Keratinocyte (primary cell): ENCODE data around the gene FRMD1. TPM values are rescaled to one million over a fixed set of nuclear protein-coding genes. Genes with fewer than 3 reads are reported as not detected.

Source experiments
- DNase-seq: peaks from one replicate; pipeline ENCODE4 v3.0.0-alpha.2; 2011; ENCODE audit warnings: low read depth, missing footprints, low spot score
- FAIRE-seq: peaks from 2 replicates; lab custom pipeline; 2011; peaks lifted over from hg19 to GRCh38; lab: Jason Lieb, UNC
- H2AFZ ChIP-seq: 2 replicates; pipeline ENCODE4 v1.6.0; 2012; ENCODE audit warnings: low read length, control low read depth, inconsistent platforms; ENCODE audit not compliant: control insufficient read depth
- H3K27ac ChIP-seq: 2 replicates; pipeline ENCODE4 v1.5.1; 2011; ENCODE audit warnings: low read length; ENCODE audit not compliant: control insufficient read depth, insufficient read depth
- H3K27me3 ChIP-seq: 3 replicates; pipeline ENCODE4 v1.6.0; 2011; ENCODE audit warnings: low read length; ENCODE audit not compliant: control insufficient read depth, insufficient read depth; ENCODE audit errors: extremely low read depth
- H3K36me3 ChIP-seq, 2 experiments: 2 replicates in 1 of 2; 3 replicates in 1 of 2; pipeline ENCODE4 v1.5.1; 2011; ENCODE audit warnings: low read length in 2 of 2, mild to moderate bottlenecking in 1 of 2; ENCODE audit not compliant: control insufficient read depth in 2 of 2, insufficient read depth in 2 of 2; ENCODE audit errors: extremely low read depth in 1 of 2
- H3K4me1 ChIP-seq: 3 replicates; pipeline ENCODE4 v1.5.1; 2011; ENCODE audit warnings: low read length; ENCODE audit not compliant: control insufficient read depth, insufficient read depth; ENCODE audit errors: extremely low read depth
- H3K4me2 ChIP-seq: 3 replicates; pipeline ENCODE4 v1.6.0; 2011; ENCODE audit warnings: low read depth, low read length; ENCODE audit not compliant: control insufficient read depth, insufficient read depth; ENCODE audit errors: extremely low read depth
- H3K4me3 ChIP-seq, 3 experiments: fragments of 200-600 bp in 1 of 3; sonication (generic) in 1 of 3; 2 replicates in 2 of 3; 3 replicates in 1 of 3; pipeline ENCODE4 v1.5.1; 2011 to 2016; ENCODE audit warnings: low read length in 3 of 3, mild to moderate bottlenecking in 3 of 3, control low read depth in 2 of 3, inconsistent platforms in 1 of 3, low read depth in 1 of 3, mixed read lengths in 1 of 3, mixed run types in 1 of 3, moderate library complexity in 1 of 3; ENCODE audit not compliant: control insufficient read depth in 2 of 3, insufficient read depth in 2 of 3; ENCODE audit errors: extremely low read depth in 1 of 3
- H3K79me2 ChIP-seq: 2 replicates; pipeline ENCODE4 v1.6.0; 2012; ENCODE audit warnings: low read length; ENCODE audit not compliant: control insufficient read depth, insufficient read depth
- H3K9ac ChIP-seq: 3 replicates; pipeline ENCODE4 v1.6.0; 2011; ENCODE audit warnings: low read length; ENCODE audit not compliant: control insufficient read depth, insufficient read depth; ENCODE audit errors: extremely low read depth
- H3K9me1 ChIP-seq: 3 replicates; pipeline ENCODE4 v1.6.0; 2011; ENCODE audit warnings: low read length; ENCODE audit not compliant: control insufficient read depth, insufficient read depth; ENCODE audit errors: extremely low read depth
- H3K9me3 ChIP-seq: 2 replicates; pipeline ENCODE4 v1.5.1; 2012; ENCODE audit warnings: low read depth, low read length; ENCODE audit not compliant: control insufficient read depth
- H4K20me1 ChIP-seq: 3 replicates; pipeline ENCODE4 v1.6.0; 2011; ENCODE audit warnings: low read length; ENCODE audit not compliant: control insufficient read depth, insufficient read depth; ENCODE audit errors: extremely low read depth
- CTCF ChIP-seq, 3 experiments: IDR thresholded peaks in 1 of 3; conservative IDR thresholded peaks in 1 of 3; optimal IDR thresholded peaks in 1 of 3; 2 replicates in 2 of 3; 3 replicates in 1 of 3; pipeline versions ENCODE3 to v1.5.1; 2011; ENCODE audit warnings: low read length in 3 of 3, mild to moderate bottlenecking in 3 of 3, moderate library complexity in 2 of 3, control low read depth in 1 of 3, inconsistent platforms in 1 of 3; ENCODE audit not compliant: insufficient read depth in 2 of 3; ENCODE audit errors: extremely low read depth in 1 of 3
- EZH2 ChIP-seq: IDR thresholded peaks from one replicate; pipeline ENCODE4 v1.6.1; 2012; ENCODE audit warnings: inconsistent platforms, mild to moderate bottlenecking, low read length, moderate library complexity
- dilution Hi-C: fragments of 300-500 bp; cut with MboI; formaldehyde crosslinking; loops from one replicate; pipeline ENCODE4 v1.7.0; 2020; ENCODE audit warnings: low sequenced_read_pairs; ENCODE audit not compliant: extremely low pct_ligation_motif_present
- polyA plus RNA-seq, 5 experiments: library from polyadenylated mRNA; depleted of rRNA in 3 of 5; stranded (reverse) in 3 of 5; stranded (forward) in 1 of 5; unstranded in 1 of 5; fragments of >200 nt; gene quantifications; 1 replicate in 1 of 5; 2 replicates in 3 of 5; 3 replicates in 1 of 5; pipeline versions ENCODE4 v1.2.1 to v1.2.3, GENCODE V29; 2011 to 2012; ENCODE audit warnings: missing spikeins in 2 of 5, low read depth in 1 of 5, low replicate concordance in 1 of 5

FRMD1 gene
- polyA plus RNA-seq, 1 donor (not counting 4 experiments of a cell fraction or from before 2014, with no cell fraction given): not detected

- Histone ChIP-seq H3K36me3 (no peaks in the 10 kb centered on the region), H4K20me1 (no peaks in the 10 kb centered on the region), H3K27ac (no peak overlapping the region), H3K9me1 (no peaks in the 10 kb centered on the region), H3K4me3 (no peak overlapping the region), H3K4me2 (no peak overlapping the region), H3K9ac (no peak overlapping the region), H3K4me1 (peaks cover 8% of the 10 kb centered on the region), H2AFZ (no peak overlapping the region), H3K79me2 (no peaks in the 10 kb centered on the region), H3K27me3 (peaks cover 48% of the 10 kb centered on the region), H3K9me3 (peaks cover 22% of the 10 kb centered on the region)
- TF ChIP-seq CTCF (optimal IDR thresholded peaks at IDR 0.05 in 1 of 3, IDR thresholded peaks at IDR 0.05 in 1 of 3, conservative IDR thresholded peaks at IDR 0.05 in 1 of 3; ENCODE audit: extremely low read depth in 1 of 3, insufficient read depth in 2 of 3, low read length in 3 of 3): no peak
- no peak for TF ChIP-seq EZH2
- dilution Hi-C loops: no loop called here
- DNase-seq (no peak), FAIRE-seq (no peak)
These were observed 64.6 kb downstream of the FRMD1 start for GRCh38 chr6:168014428-168014827.

- Histone ChIP-seq H3K4me1 (peaks cover 8% of the 10 kb centered on the region), H2AFZ (no peak overlapping the region), H3K79me2 (no peaks in the 10 kb centered on the region), H3K36me3 (no peaks in the 10 kb centered on the region), H3K9me1 (no peaks in the 10 kb centered on the region), H3K4me2 (no peak overlapping the region), H4K20me1 (no peaks in the 10 kb centered on the region), H3K9me3 (peaks cover 22% of the 10 kb centered on the region), H3K4me3 (no peak overlapping the region), H3K9ac (no peak overlapping the region), H3K27me3 (peaks cover 42% of the 10 kb centered on the region), H3K27ac (no peak overlapping the region)
- dilution Hi-C loops: no loop called here
- no peak for TF ChIP-seq EZH2
- no peak for TF ChIP-seq CTCF (optimal IDR thresholded peaks at IDR 0.05 in 1 of 3, IDR thresholded peaks at IDR 0.05 in 1 of 3, conservative IDR thresholded peaks at IDR 0.05 in 1 of 3; ENCODE audit: extremely low read depth in 1 of 3, insufficient read depth in 2 of 3, low read length in 3 of 3)
- DNase-seq: no peak
- FAIRE-seq: no peak
These were observed 65.6 kb downstream of the FRMD1 start for GRCh38 chr6:168013250-168013915.
